ENCODE data around the gene LBHD2. TPM values are rescaled to one million over a fixed set of nuclear protein-coding genes. Genes with fewer than 3 reads are reported as not detected.

LBHD2 gene
- total RNA-seq, 1 experiment from 2014 or later = not detected

DNA sequence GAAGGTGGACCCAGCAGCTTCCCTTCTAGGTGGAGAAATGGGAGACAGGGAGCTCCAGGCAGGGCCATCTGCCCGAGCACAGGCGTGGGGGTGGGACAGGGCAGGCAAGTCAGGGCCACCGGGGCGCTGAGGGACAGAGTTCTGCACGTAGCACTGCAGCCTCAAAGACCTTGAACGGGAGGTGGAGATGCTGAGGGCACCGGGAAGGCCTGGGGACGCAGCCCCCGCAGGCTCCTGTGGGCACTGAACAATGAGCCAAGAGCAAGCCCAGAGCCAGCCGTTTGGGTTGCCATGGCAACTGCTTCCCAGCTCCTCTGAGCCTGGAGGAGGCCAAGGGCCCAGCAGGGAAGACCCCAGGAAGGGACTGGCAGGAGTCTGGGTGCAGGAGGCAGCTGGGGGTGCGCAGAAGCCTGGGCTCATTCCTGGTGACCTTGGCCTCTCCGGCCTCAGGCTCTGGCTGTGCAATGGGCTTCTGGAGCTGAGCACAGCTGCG, 3.4 kb downstream of the LBHD2 start:
- DNase-seq (ENCODE audit: low read depth, low spot score) = no peak
- H3K4me1 ChIP-seq (ENCODE audit: control insufficient read depth, insufficient read depth, low read length) = no peaks in the 10 kb centered on the region
- no peaks in the 10 kb centered on the region for H3K36me3 ChIP-seq (ENCODE audit: control insufficient read depth, insufficient read depth, low read length)
- H3K27me3 ChIP-seq (ENCODE audit: control insufficient read depth, insufficient read depth, low read length) = no peaks in the 10 kb centered on the region
- no TSS peak for BruUV-seq (replicated peaks)
- in situ Hi-C loops (cut with HindIII; ENCODE audit: low pct_unique_long_range_greater_than_20kb, low sequenced_read_pairs) = no loop called here
- ATAC-seq = no peak
- ChIA-PET POLR2A (interaction anchor here (0.6 kb wide), 1 partner anchor 137 kb away, joined by 3 read pairs; no protein-coding TSS in a partner anchor), CTCF (interaction anchor here (1.9 kb wide), 1 partner anchor 18 kb away, joined by 5 read pairs; no protein-coding TSS in a partner anchor)
- no peaks in the 10 kb centered on the region for H3K9me3 ChIP-seq (ENCODE audit: control insufficient read depth, insufficient read depth, low read depth, low read length)
- TF ChIP-seq TCF7L2 (IDR thresholded peaks at IDR 0.05; ENCODE audit: low read depth, low read length) (no peak), SIN3A (IDR thresholded peaks at IDR 0.05; ENCODE audit: borderline replicate concordance, insufficient read depth, low read depth, low read length) (no peak), POLR2AphosphoS5 (IDR thresholded peaks at IDR 0.05; ENCODE audit: low read depth, low read length) (no peak)
- TF ChIP-seq, protein P1, sequence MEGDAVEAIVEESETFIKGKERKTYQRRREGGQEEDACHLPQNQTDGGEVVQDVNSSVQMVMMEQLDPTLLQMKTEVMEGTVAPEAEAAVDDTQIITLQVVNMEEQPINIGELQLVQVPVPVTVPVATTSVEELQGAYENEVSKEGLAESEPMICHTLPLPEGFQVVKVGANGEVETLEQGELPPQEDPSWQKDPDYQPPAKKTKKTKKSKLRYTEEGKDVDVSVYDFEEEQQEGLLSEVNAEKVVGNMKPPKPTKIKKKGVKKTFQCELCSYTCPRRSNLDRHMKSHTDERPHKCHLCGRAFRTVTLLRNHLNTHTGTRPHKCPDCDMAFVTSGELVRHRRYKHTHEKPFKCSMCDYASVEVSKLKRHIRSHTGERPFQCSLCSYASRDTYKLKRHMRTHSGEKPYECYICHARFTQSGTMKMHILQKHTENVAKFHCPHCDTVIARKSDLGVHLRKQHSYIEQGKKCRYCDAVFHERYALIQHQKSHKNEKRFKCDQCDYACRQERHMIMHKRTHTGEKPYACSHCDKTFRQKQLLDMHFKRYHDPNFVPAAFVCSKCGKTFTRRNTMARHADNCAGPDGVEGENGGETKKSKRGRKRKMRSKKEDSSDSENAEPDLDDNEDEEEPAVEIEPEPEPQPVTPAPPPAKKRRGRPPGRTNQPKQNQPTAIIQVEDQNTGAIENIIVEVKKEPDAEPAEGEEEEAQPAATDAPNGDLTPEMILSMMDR (IDR thresholded peaks at IDR 0.05) = no peak
- TF ChIP-seq, protein P2, sequence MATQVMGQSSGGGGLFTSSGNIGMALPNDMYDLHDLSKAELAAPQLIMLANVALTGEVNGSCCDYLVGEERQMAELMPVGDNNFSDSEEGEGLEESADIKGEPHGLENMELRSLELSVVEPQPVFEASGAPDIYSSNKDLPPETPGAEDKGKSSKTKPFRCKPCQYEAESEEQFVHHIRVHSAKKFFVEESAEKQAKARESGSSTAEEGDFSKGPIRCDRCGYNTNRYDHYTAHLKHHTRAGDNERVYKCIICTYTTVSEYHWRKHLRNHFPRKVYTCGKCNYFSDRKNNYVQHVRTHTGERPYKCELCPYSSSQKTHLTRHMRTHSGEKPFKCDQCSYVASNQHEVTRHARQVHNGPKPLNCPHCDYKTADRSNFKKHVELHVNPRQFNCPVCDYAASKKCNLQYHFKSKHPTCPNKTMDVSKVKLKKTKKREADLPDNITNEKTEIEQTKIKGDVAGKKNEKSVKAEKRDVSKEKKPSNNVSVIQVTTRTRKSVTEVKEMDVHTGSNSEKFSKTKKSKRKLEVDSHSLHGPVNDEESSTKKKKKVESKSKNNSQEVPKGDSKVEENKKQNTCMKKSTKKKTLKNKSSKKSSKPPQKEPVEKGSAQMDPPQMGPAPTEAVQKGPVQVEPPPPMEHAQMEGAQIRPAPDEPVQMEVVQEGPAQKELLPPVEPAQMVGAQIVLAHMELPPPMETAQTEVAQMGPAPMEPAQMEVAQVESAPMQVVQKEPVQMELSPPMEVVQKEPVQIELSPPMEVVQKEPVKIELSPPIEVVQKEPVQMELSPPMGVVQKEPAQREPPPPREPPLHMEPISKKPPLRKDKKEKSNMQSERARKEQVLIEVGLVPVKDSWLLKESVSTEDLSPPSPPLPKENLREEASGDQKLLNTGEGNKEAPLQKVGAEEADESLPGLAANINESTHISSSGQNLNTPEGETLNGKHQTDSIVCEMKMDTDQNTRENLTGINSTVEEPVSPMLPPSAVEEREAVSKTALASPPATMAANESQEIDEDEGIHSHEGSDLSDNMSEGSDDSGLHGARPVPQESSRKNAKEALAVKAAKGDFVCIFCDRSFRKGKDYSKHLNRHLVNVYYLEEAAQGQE (IDR thresholded peaks at IDR 0.05; ENCODE audit: insufficient read depth in 1 of 2, low read depth in 2 of 2, low read length in 1 of 2) = no peak
- no peak overlapping the region for H3K4me3 ChIP-seq (ENCODE audit: low read depth in 2 of 2, low read length in 2 of 2)
- intact Hi-C loops (cut with micrococcal nuclease; ENCODE audit: unreplicated experiment) = no loop called here
- H3K27ac ChIP-seq (ENCODE audit: low read length) = no peak overlapping the region

DNA sequence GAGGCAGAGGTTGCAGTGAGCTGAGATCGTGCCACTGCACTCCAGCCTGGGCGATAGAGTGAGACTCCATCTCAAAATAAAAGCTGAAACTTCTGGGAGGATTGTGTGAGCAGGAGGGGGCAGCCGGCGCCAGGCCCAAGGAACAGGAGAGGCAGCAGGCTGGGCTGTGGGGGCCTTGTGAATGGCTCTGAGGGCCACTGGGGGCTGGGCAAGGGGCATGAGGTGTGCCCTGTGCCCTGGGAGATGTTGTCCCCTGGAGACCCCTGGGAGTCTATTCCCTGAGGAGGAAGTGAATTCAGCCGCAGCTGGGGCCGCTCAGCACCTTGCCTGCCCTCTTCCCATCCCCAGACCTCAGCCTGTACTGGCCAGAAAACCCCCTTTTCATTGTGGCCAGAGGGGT, 4.9 kb downstream of the LBHD2 start:
- in situ Hi-C loops (cut with HindIII; ENCODE audit: low pct_unique_long_range_greater_than_20kb, low sequenced_read_pairs) = no loop called here

More for the DNA sequence above, 4.9 kb downstream of the LBHD2 start:
- ATAC-seq = no peak
- TF ChIP-seq, protein P1 (IDR thresholded peaks at IDR 0.05) = no peak
- TF ChIP-seq POLR2AphosphoS5 (IDR thresholded peaks at IDR 0.05; ENCODE audit: low read depth, low read length) (no peak), TCF7L2 (IDR thresholded peaks at IDR 0.05; ENCODE audit: low read depth, low read length) (no peak), SIN3A (IDR thresholded peaks at IDR 0.05; ENCODE audit: borderline replicate concordance, insufficient read depth, low read depth, low read length) (no peak)
- TF ChIP-seq, protein P2 (IDR thresholded peaks at IDR 0.05; ENCODE audit: insufficient read depth in 1 of 2, low read depth in 2 of 2, low read length in 1 of 2) = no peak
- intact Hi-C loops (cut with micrococcal nuclease; ENCODE audit: unreplicated experiment) = no loop called here
- Histone ChIP-seq H3K36me3 (ENCODE audit: control insufficient read depth, insufficient read depth, low read length) (no peaks in the 10 kb centered on the region), H3K27me3 (ENCODE audit: control insufficient read depth, insufficient read depth, low read length) (no peaks in the 10 kb centered on the region), H3K27ac (ENCODE audit: low read length) (no peak overlapping the region), H3K9me3 (ENCODE audit: control insufficient read depth, insufficient read depth, low read depth, low read length) (no peaks in the 10 kb centered on the region), H3K4me3 (ENCODE audit: low read depth in 2 of 2, low read length in 2 of 2) (no peak overlapping the region), H3K4me1 (ENCODE audit: control insufficient read depth, insufficient read depth, low read length) (no peaks in the 10 kb centered on the region)
- ChIA-PET POLR2A (no interaction called here), CTCF (no interaction called here)
- no peak for DNase-seq (ENCODE audit: low read depth, low spot score)
- BruUV-seq (replicated peaks) = no TSS peak

All from Panc1 (cell line).